GM19395 (cell line): ENCODE data around the gene PLK5.

ENCODE experiments used
- ATAC-seq: cut with Tn5 transposase; IDR thresholded peaks from one replicate; pipeline ENCODE4 v1.9.1; 2021; ENCODE audit warnings: mild to moderate bottlenecking, moderate library complexity; ENCODE audit not compliant: unreplicated experiment

The PLK5 gene

DNA sequence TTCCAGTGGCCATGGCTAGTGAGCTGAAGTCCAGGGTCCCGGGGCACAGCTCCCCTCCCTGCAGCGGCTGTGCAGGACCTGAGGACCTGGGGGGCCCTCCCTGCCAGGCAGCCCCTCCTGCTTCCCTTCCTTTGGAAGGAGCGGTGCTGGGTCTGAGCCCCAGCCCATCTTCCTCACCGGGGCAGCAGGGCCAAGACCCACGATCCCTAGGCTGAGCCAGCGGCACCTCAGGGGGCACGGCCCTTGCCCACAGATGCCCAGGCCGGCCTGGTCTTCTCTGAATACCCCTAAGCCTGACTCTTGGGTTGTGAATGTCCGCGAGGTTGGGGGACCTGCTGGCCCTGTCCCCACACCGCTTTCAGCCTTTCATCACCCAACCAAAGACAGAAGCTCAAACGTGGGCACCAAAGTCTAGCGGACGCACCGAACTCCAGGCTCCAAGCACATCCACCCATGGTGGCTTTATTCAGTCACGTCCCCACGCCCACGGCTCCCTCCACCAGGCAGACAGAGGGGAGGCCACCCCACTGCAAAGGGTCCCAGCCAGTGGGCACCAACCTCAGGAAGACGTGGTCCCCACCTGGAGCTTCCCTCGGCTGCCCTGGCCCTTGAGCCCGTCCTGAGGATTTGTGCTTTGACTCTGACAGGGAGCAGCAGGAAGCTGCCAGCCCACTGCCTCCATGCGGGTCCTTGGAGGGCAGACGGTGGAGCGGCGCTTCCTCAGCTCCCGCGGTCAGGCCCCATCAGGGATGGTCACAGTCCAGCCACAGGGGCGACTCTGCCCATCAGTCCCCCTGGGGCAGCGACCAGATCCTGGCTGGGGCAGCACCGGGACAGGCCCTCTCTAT is 52.6 kb downstream of the PLK5 start:
- no peak for ATAC-seq

DNA sequence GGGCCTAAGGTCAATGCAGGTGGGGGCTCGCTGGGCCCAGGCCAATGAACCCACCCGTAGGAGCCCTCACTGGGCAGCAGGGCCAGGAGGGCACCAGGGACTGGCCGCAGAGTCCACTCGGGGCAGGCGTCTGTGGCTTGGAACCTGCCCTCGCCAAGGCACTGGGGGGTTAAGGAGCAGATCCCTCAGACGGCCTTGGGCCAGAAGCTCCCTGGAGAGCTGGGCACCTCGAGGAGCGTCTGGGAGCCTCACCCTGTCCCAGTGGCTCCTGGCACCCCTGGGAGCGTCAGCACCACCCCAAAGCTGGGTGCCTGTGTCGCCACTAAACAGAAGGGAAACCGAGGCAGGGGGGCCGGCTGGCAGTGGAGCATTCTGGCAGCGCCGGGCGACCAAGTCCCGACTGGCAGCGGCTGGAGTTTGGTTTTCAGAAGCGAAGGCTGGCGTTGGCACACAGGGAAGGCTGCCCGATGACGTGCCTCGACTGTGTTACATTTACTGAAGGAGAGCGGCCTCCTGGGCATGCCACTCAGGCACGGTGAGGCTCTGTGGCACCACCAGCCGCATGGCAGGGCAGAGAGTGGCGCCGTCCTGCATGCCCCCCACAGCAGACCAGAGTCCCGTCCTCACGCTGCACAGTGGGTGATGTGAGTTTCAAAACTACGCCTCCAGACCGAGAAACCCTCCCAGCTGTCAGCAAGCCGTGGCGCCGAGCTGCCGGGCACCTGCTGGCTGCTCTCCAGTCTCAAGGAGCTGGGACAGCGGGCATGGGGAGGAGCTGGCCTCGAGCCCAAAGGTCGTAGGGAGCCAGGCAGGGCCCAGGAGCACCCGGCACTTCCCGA is 53.4 kb downstream of the PLK5 start:
- ATAC-seq = no peak

DNA sequence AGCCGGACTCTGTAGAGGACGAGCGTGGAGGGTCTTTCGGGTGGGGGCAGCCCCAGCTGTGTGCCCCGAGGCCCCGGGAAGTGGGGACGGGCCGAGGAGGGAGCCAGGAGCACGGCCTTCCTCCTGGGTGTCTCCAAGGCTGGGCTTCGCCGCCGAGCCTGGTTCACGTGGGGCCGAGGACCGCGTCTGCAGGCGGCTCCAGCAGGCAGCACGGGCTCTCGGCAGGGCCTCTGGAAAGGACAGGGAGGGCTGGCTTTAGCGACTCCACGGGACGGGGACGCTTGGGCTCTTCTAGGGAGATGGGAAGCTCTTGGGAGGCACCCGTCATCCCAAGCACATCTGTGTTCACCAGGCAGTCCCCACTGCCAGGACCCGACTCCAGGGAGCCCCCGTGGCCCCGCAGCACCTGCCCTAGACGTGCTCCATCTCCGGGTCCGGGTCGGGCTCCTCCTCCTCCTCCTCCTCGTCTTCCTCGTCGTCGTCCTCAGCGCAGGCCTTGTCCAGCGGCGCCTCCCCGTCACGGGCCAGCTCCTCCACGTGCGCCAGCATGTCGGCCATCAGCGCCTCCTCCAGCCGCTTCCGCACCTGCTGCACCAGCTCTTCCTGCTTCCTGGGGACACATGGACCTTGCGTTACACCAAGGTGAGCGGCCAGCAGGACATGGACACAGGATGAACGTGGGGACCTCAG is 54.2 kb downstream of the PLK5 start:
- ATAC-seq = no peak

DNA sequence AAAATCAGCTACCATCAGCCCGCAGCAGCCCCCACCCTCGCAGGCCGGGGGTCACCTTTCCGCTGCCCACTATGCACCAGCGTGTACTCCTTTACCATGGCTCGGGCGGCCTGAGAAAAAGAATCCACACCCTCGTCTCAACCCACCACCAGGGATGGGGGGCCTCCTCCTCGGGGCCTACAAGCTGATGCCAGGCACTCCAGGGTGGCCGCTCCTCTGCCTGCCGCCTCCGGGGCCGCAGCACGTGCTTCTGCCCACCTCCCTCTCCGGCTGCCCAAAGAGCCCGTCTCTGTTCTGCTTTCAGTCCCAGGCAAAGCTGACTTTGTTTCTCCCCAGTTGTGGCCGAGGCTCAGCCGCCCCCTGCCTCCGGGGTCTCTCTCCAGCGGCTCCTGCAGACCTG is 55.3 kb downstream of the PLK5 start:
- no peak for ATAC-seq

DNA sequence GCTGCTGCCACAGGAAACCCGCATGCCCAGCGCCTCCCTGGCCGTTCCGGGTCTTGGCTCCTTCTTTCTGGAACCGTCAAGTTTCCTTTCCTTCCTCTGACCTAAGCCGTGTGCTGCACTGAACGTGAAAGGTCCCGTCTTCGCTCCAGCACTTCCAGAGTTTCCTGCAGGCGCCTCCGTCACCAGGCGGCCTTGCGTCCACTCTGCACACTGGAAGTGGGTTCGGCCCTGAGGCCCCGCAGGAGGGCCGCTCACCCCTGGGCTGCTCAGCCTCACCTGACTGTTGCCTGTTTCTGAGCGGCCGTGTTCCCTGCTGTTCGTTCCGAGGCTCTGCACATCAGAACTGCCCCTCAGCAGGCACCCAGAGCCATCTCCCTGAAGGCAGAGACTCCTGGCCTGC is 56.5 kb downstream of the PLK5 start:
- no peak for ATAC-seq

DNA sequence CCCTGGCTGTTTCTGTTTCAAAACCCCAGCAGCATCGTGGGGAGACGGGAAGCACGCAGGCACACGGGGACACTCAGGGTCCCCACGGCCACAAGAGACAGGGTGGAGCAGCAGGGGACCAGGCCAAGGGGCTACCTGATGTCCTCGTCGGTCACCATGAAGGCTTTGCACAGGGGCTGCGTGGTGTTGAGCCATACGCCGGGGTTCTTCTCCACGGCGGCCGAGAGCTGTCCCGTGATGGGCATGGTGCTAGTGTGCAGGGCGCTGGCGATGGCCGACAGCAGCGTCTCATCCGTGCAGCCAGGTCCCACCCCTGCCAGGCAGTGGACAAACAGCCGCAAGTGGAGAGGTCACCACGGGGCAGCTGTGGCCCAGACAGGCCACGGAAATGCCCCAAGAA is 57.1 kb downstream of the PLK5 start:
- ATAC-seq = no peak

DNA sequence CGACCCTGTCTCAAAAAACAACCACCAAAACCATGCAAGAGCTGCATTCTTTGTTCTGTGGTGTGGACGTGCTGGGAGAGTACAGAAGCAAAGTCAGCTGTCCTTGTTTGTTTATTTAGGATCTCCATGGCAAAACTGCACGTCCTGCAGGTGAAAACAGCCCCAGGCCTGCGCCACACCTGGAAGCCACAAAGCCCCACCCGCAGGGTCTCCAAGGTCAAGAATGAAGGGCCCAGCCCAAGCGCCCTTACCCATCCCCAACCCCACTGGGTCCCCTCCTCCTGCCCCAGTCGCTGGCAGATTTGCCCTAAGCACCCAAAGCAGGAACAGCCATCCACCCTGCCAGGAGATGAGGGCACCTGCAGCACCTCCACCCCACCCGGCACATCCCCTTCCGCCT is 58.3 kb downstream of the PLK5 start:
- ATAC-seq = no peak

DNA sequence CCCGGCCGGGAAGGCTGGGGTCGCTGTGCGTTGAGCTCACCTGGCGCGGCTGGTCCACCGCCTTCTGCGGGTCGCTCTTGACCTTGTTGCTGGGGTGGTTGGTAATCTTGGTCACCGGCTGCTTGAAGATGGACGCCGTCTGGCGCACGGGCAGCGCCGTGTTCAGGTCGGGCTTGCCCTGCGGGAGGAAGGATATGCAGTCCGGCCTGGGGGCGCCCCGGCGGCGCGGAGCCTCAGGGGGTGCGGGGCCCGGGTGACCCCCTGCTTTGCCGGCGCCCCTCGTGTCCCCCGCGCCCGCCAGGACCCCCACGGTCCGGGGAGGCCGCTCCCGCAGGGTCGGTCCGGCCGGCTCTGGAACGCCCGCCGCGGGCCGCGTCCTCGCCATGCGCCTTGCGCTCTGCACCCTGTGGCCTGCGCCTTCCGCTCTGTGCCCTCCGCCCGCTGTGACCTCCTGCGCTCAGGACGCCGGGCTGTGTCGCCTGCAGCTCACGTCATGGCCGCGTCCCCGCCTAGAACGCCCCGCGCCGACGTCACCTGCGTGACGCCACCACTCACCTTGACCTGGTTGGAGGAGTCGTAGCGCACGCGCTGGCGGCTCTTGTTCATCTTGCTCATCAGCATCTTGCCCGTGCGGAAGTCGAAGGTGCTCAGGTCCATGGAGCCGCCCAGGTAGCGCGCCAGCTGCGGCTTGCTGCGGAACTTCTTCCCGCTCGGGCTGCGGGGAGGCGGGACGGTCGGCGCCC is 60.8 kb downstream of the PLK5 start:
- no peak for ATAC-seq

DNA sequence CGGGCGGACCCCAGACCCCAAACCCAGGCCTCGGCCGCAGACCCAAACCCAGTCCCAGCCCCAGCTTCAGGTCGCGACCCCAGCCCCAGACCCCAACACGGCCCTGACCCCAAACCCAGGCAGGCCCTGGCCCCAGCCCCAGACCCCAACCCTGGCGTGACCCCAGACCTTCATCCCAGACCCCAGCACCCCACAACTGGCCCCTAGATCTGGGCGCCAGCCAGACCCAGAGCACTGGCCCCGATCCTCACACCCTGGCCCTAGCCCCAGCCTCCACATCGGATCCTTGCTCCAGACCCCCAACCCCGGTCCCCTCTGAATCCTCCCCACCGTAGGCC is 61.3 kb downstream of the PLK5 start:
- no peak for ATAC-seq
